Measurements from ENCODE around the gene CCDC28A. TPM values are rescaled to one million over a fixed set of nuclear protein-coding genes. Genes with fewer than 3 reads are reported as not detected.

The CCDC28A gene
- total and polyA plus RNA-seq, 4 donors, result 8.9 to 27.9 (median 17.8) TPM

- no peaks in the 10 kb centered on the region for H3K9me3 ChIP-seq (ENCODE audit: control insufficient read depth, low read length)
- no peak overlapping the region for H3K4me3 ChIP-seq (ENCODE audit: low read length in 2 of 2)
- ATAC-seq (ENCODE audit: low FRiP score) (no peak), DNase-seq (no peak)
- no peaks in the 10 kb centered on the region for H3K36me3 ChIP-seq (ENCODE audit: control insufficient read depth in 1 of 2, insufficient read depth in 2 of 2, low read length in 1 of 2)
- H3K4me1 ChIP-seq (ENCODE audit: control insufficient read depth in 1 of 2, insufficient read depth in 2 of 2, low read length in 2 of 2), result no peaks in the 10 kb centered on the region
- H3K27me3 ChIP-seq (ENCODE audit: control insufficient read depth in 1 of 2, insufficient read depth in 2 of 2, low read length in 1 of 2), result no peaks in the 10 kb centered on the region
- H3K27ac ChIP-seq (ENCODE audit: low read depth in 1 of 2, low read length in 2 of 2), result no peak overlapping the region
- intact Hi-C loops (cut with DNase I), result no loop called here
- WGBS, 2 donors, result 93% methylated on average over 2 of the region's 2 CpGs
Observed at GRCh38 chr6:138800377-138801150, 27.0 kb downstream of the CCDC28A start.

- H3K9me3 ChIP-seq (ENCODE audit: control insufficient read depth, low read length), result no peaks in the 10 kb centered on the region
- WGBS, 2 donors, result 89 to 95% methylated on average over 2 of the region's 2 CpGs
- ATAC-seq (ENCODE audit: low FRiP score) (no peak), DNase-seq (no peak)
- no peak overlapping the region for H3K27ac ChIP-seq (ENCODE audit: low read depth in 1 of 2, low read length in 2 of 2)
- no peaks in the 10 kb centered on the region for H3K4me1 ChIP-seq (ENCODE audit: control insufficient read depth in 1 of 2, insufficient read depth in 2 of 2, low read length in 2 of 2)
- intact Hi-C loops (cut with DNase I), result no loop called here
- no peaks in the 10 kb centered on the region for H3K27me3 ChIP-seq (ENCODE audit: control insufficient read depth in 1 of 2, insufficient read depth in 2 of 2, low read length in 1 of 2)
- H3K4me3 ChIP-seq (ENCODE audit: low read length in 2 of 2), result no peak overlapping the region
- no peaks in the 10 kb centered on the region for H3K36me3 ChIP-seq (ENCODE audit: control insufficient read depth in 1 of 2, insufficient read depth in 2 of 2, low read length in 1 of 2)
Observed at GRCh38 chr6:138803331-138803730, 29.8 kb downstream of the CCDC28A start.

DNA sequence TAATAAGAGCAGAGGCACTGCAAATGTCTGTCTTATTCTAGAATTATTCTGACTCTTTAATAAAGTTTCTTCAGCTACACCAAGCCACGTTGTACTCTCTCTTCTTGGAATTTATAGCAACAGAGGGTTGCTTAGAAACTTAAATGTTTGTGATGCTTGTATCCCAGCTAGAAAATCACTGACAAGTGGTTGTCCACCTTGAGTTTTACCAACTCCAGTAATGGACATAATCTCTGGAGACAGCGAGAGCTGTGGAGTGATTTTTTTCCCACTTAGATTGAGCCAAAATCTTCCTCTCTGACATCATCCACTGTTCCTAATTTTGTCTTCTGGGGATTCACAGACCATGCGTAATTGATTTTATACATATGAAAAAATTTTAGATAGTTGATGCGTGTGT, 30.3 kb downstream of the CCDC28A start:
- Histone ChIP-seq H3K9me3 (ENCODE audit: control insufficient read depth, low read length) (no peaks in the 10 kb centered on the region), H3K36me3 (ENCODE audit: control insufficient read depth in 1 of 2, insufficient read depth in 2 of 2, low read length in 1 of 2) (no peaks in the 10 kb centered on the region), H3K4me3 (ENCODE audit: low read length in 2 of 2) (no peak overlapping the region), H3K27me3 (ENCODE audit: control insufficient read depth in 1 of 2, insufficient read depth in 2 of 2, low read length in 1 of 2) (no peaks in the 10 kb centered on the region), H3K27ac (ENCODE audit: low read depth in 1 of 2, low read length in 2 of 2) (no peak overlapping the region), H3K4me1 (ENCODE audit: control insufficient read depth in 1 of 2, insufficient read depth in 2 of 2, low read length in 2 of 2) (no peaks in the 10 kb centered on the region)
- DNase-seq (no peak), ATAC-seq (ENCODE audit: low FRiP score) (no peak)
- 19 to 26% methylated on average over 4 of the region's 4 CpGs for WGBS, 2 donors
- intact Hi-C loops (cut with DNase I), result no loop called here

- Histone ChIP-seq H3K4me3 (ENCODE audit: low read length in 2 of 2) (no peak overlapping the region), H3K4me1 (ENCODE audit: control insufficient read depth in 1 of 2, insufficient read depth in 2 of 2, low read length in 2 of 2) (no peaks in the 10 kb centered on the region), H3K27ac (ENCODE audit: low read depth in 1 of 2, low read length in 2 of 2) (no peak overlapping the region), H3K27me3 (ENCODE audit: control insufficient read depth in 1 of 2, insufficient read depth in 2 of 2, low read length in 1 of 2) (no peaks in the 10 kb centered on the region), H3K9me3 (ENCODE audit: control insufficient read depth, low read length) (no peaks in the 10 kb centered on the region), H3K36me3 (ENCODE audit: control insufficient read depth in 1 of 2, insufficient read depth in 2 of 2, low read length in 1 of 2) (no peaks in the 10 kb centered on the region)
- intact Hi-C loops (cut with DNase I), result no loop called here
- ATAC-seq (ENCODE audit: low FRiP score) (no peak), DNase-seq (no peak)
- WGBS, 2 donors, result 88 to 90% methylated on average over 9 of the region's 9 CpGs
Observed at GRCh38 chr6:138805016-138805765, 31.6 kb downstream of the CCDC28A start.

DNA sequence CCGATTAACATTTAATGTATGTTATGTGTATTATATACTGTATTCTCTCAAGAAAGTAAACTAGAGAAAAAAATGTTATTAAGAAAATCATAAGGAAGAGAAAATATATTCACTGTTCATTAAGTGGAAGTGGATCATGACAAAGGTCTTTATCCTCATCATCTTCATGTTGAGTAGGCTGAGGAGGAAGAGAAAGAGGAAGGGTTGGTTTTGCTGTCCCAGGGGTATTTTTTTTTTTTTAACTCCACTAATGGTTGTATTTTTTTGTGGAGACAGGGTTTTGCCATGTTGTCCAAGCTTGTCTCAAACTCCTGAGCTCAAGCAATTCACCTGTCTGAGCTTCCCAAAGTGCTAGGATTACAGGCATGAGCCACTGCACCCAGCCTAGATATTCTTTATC, 33.3 kb downstream of the CCDC28A start:
- H3K36me3 ChIP-seq (ENCODE audit: control insufficient read depth in 1 of 2, insufficient read depth in 2 of 2, low read length in 1 of 2), result no peaks in the 10 kb centered on the region
- no peaks in the 10 kb centered on the region for H3K9me3 ChIP-seq (ENCODE audit: control insufficient read depth, low read length)
- H3K27ac ChIP-seq (ENCODE audit: low read depth in 1 of 2, low read length in 2 of 2), result no peak overlapping the region
- ATAC-seq (ENCODE audit: low FRiP score), result no peak
- no peak for DNase-seq
- no peaks in the 10 kb centered on the region for H3K4me1 ChIP-seq (ENCODE audit: control insufficient read depth in 1 of 2, insufficient read depth in 2 of 2, low read length in 2 of 2)
- intact Hi-C loops (cut with DNase I), result no loop called here
- WGBS, 2 donors, result 97 to 98% methylated on average over 1 of the region's 1 CpG
- no peak overlapping the region for H3K4me3 ChIP-seq (ENCODE audit: low read length in 2 of 2)
- no peaks in the 10 kb centered on the region for H3K27me3 ChIP-seq (ENCODE audit: control insufficient read depth in 1 of 2, insufficient read depth in 2 of 2, low read length in 1 of 2)

GRCh38 chr6:138809677-138810076, 36.1 kb downstream of the CCDC28A start:
- H3K27me3 ChIP-seq (ENCODE audit: control insufficient read depth in 1 of 2, insufficient read depth in 2 of 2, low read length in 1 of 2), result no peaks in the 10 kb centered on the region
- no peak overlapping the region for H3K27ac ChIP-seq (ENCODE audit: low read depth in 1 of 2, low read length in 2 of 2)
- H3K4me1 ChIP-seq (ENCODE audit: control insufficient read depth in 1 of 2, insufficient read depth in 2 of 2, low read length in 2 of 2), result no peaks in the 10 kb centered on the region
- DNase-seq, result no peak
- no peaks in the 10 kb centered on the region for H3K9me3 ChIP-seq (ENCODE audit: control insufficient read depth, low read length)
- H3K4me3 ChIP-seq (ENCODE audit: low read length in 2 of 2), result no peak overlapping the region
- ATAC-seq (ENCODE audit: low FRiP score), result no peak
- WGBS, 2 donors, result 78 to 79% methylated on average over 3 of the region's 3 CpGs
- H3K36me3 ChIP-seq (ENCODE audit: control insufficient read depth in 1 of 2, insufficient read depth in 2 of 2, low read length in 1 of 2), result no peaks in the 10 kb centered on the region
- intact Hi-C loops (cut with DNase I), result no loop called here

DNA sequence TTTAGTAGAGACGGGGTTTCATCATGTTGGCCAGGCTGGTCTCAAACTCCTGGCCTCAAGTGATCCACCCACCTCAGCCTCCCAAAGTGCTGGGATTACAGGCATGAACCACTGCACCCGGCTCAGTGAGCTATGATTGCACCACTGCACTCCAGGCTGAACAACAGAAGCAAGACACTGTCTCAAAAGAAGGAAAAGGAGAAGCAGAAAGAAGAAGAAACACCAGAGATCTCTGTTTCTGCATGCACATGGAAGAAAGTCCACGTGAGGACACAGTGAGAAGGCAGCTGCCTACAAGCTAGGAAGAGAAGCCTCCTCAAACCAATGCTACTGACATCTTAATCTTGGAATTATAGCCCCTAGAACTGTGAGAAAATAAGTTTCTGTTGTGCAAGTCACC, 38.3 kb downstream of the CCDC28A start:
- WGBS, 2 donors, result 88 to 91% methylated on average over 3 of the region's 3 CpGs
- no peaks in the 10 kb centered on the region for H3K27me3 ChIP-seq (ENCODE audit: control insufficient read depth in 1 of 2, insufficient read depth in 2 of 2, low read length in 1 of 2)

DNA sequence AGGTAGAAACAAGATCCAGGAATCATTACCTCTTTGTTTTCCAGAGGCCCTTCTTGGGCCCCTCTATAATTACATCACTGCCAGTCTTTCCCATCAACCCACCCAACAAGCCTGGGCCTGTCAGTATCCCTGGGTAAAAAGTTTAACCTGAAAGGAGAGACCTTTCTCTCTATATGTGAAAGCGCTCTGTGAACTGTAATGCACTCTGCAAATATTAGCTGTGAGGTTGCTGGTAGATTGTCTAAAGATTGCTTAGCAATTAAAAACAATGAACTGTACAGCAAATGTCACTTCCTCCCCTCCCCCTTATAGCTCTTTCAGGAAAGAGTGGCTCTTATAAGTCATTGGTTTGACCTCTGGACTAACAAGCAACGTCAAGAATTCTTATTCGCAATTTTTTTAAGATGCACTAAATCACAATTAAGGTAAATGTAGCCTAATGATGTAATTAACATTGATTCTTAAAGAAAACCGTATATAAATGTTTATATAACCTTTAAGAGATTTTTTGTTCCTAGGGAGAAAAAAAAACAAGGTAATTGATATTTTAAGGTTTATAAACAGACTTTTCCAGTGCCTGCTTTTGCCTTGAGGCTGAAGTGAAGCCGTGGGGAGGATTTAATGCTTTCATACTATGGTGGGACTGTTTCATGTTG, 40.7 kb downstream of the CCDC28A start:
- 61 to 64% methylated on average over 5 of the region's 5 CpGs for WGBS, 2 donors
- Histone ChIP-seq H3K9me3 (ENCODE audit: control insufficient read depth, low read length) (no peaks in the 10 kb centered on the region), H3K27me3 (ENCODE audit: control insufficient read depth in 1 of 2, insufficient read depth in 2 of 2, low read length in 1 of 2) (no peaks in the 10 kb centered on the region), H3K27ac (ENCODE audit: low read depth in 1 of 2, low read length in 2 of 2) (no peak overlapping the region), H3K36me3 (ENCODE audit: control insufficient read depth in 1 of 2, insufficient read depth in 2 of 2, low read length in 1 of 2) (no peaks in the 10 kb centered on the region), H3K4me3 (ENCODE audit: low read length in 2 of 2) (no peak overlapping the region), H3K4me1 (ENCODE audit: control insufficient read depth in 1 of 2, insufficient read depth in 2 of 2, low read length in 2 of 2) (no peaks in the 10 kb centered on the region)
- ATAC-seq (ENCODE audit: low FRiP score), result no peak
- intact Hi-C loops (cut with DNase I), result loop anchor here in 1 of 2 donors (2.0 kb wide), 2 partner anchors 174 to 550 kb away; partner anchors contain the start of gene REPS1
- no peak for DNase-seq

More for the DNA sequence above, 38.3 kb downstream of the CCDC28A start:
- H3K4me1 ChIP-seq (ENCODE audit: control insufficient read depth in 1 of 2, insufficient read depth in 2 of 2, low read length in 2 of 2), result no peaks in the 10 kb centered on the region
- H3K9me3 ChIP-seq (ENCODE audit: control insufficient read depth, low read length), result no peaks in the 10 kb centered on the region
- DNase-seq (peak in 1 of 2 donors; percentile 50), ATAC-seq (ENCODE audit: low FRiP score) (no peak)
- no peak overlapping the region for H3K4me3 ChIP-seq (ENCODE audit: low read length in 2 of 2)
- H3K36me3 ChIP-seq (ENCODE audit: control insufficient read depth in 1 of 2, insufficient read depth in 2 of 2, low read length in 1 of 2), result no peaks in the 10 kb centered on the region
- H3K27ac ChIP-seq (ENCODE audit: low read depth in 1 of 2, low read length in 2 of 2), result no peak overlapping the region
- intact Hi-C loops (cut with DNase I), result no loop called here
